Limb (tissue), 2 donors: Measurements from ENCODE around the gene ST6GAL1.
"Not testable (repeated sequence)": the region's sequence is repeated elsewhere in the genome, so short reads cannot be mapped to it uniquely, and the experiment has no call there.

Experiments used
- DNase-seq, 2 donors: peaks; one replicate each; pipeline ENCODE4 v3.0.0-alpha.2; 2016; ENCODE audit errors: extremely low spot score in 2 of 2

The ST6GAL1 gene

GRCh38 chr3:186930143-186930640 lies at the start of gene ST6GAL1:
Gene ST6GAL1, plus strand, starts transcription at chr3:186930526. Its CDS starts 112,178 bp downstream, at chr3:187042704.
- DNase-seq, result peak in 1 of 2 donors; percentile 26

- DNase-seq, result no peak
These were observed 48.2 kb upstream of the ST6GAL1 start for GRCh38 chr3:186882150-186882524.

- DNase-seq, result no peak
These were observed 47.2 kb upstream of the ST6GAL1 start for GRCh38 chr3:186882881-186883685.

GRCh38 chr3:186883686-186884058 lies 46.7 kb upstream of the ST6GAL1 start:
- no peak for DNase-seq

GRCh38 chr3:186884868-186885267 lies 45.5 kb upstream of the ST6GAL1 start:
- not testable (repeated sequence) for DNase-seq

GRCh38 chr3:186886202-186886981 lies 43.9 kb upstream of the ST6GAL1 start:
- DNase-seq, result no peak

GRCh38 chr3:186887507-186887938 lies 42.8 kb upstream of the ST6GAL1 start:
- DNase-seq, result not testable (repeated sequence)

GRCh38 chr3:186888569-186888968 lies 41.8 kb upstream of the ST6GAL1 start:
- DNase-seq, result no peak

GRCh38 chr3:186889698-186890097 lies 40.6 kb upstream of the ST6GAL1 start:
- DNase-seq, result not testable (repeated sequence)

GRCh38 chr3:186890911-186891310 lies 39.4 kb upstream of the ST6GAL1 start:
- no peak for DNase-seq

- DNase-seq, result not testable (repeated sequence)
These were observed 37.3 kb upstream of the ST6GAL1 start for GRCh38 chr3:186893071-186893470.

GRCh38 chr3:186895406-186895805 lies 34.9 kb upstream of the ST6GAL1 start:
- no peak for DNase-seq

- DNase-seq, result no peak
These were observed 34.3 kb upstream of the ST6GAL1 start for GRCh38 chr3:186896006-186896405.

GRCh38 chr3:186896875-186897274 lies 33.5 kb upstream of the ST6GAL1 start:
- DNase-seq, result no peak

- no peak for DNase-seq
These were observed 29.1 kb upstream of the ST6GAL1 start for GRCh38 chr3:186901135-186901734.

GRCh38 chr3:186902154-186902553 lies 28.2 kb upstream of the ST6GAL1 start:
- DNase-seq, result no peak

- DNase-seq, result no peak
These were observed 27.6 kb upstream of the ST6GAL1 start for GRCh38 chr3:186902713-186903112.

GRCh38 chr3:186903676-186904075 lies 26.6 kb upstream of the ST6GAL1 start:
- DNase-seq, result not testable (repeated sequence)

GRCh38 chr3:186907075-186907474 lies 23.3 kb upstream of the ST6GAL1 start:
- not testable (repeated sequence) for DNase-seq

- no peak for DNase-seq
These were observed 21.1 kb upstream of the ST6GAL1 start for GRCh38 chr3:186909078-186909853.
